Erythroblast (primary cell): ENCODE measurements around the gene ADO.

Experiments used
- GATA1 ChIP-seq: IDR thresholded peaks from 2 replicates; pipeline ENCODE4 v1.6.1; 2011; ENCODE audit warnings: low read depth, mild to moderate bottlenecking, control low read depth, low read length, moderate library complexity
- POLR2A ChIP-seq: IDR thresholded peaks from 2 replicates; pipeline ENCODE4 v1.6.1; 2011; ENCODE audit warnings: mild to moderate bottlenecking, low read length

GRCh38 chr10:62818426-62819011, 14.0 kb downstream of the ADO start:
- TF ChIP-seq POLR2A (no peak), GATA1 (no peak)
